ENCODE results near the gene DLGAP5.

The DLGAP5 gene

GRCh38 chr14:55141825-55142224 is 49.6 kb downstream of the DLGAP5 start:
- Mint-ChIP-seq H3K4me3 (no peak overlapping the region), H3K27ac (no peak overlapping the region), H3K9me3 (no peaks in the 10 kb centered on the region), H3K27me3 (no peaks in the 10 kb centered on the region), H3K4me1 (no peaks in the 10 kb centered on the region), H3K36me3 (no peaks in the 10 kb centered on the region)

GRCh38 chr14:55139696-55140509 is 51.5 kb downstream of the DLGAP5 start:
- no peak overlapping the region for H3K4me3 Mint-ChIP-seq
- no peaks in the 10 kb centered on the region for H3K27me3 Mint-ChIP-seq
- no peaks in the 10 kb centered on the region for H3K9me3 Mint-ChIP-seq
- no peaks in the 10 kb centered on the region for H3K36me3 Mint-ChIP-seq
- no peak overlapping the region for H3K27ac Mint-ChIP-seq
- no peaks in the 10 kb centered on the region for H3K4me1 Mint-ChIP-seq

- no peaks in the 10 kb centered on the region for H3K9me3 Mint-ChIP-seq
- H3K27ac Mint-ChIP-seq, result no peak overlapping the region
- no peaks in the 10 kb centered on the region for H3K36me3 Mint-ChIP-seq
- no peaks in the 10 kb centered on the region for H3K4me1 Mint-ChIP-seq
- no peaks in the 10 kb centered on the region for H3K27me3 Mint-ChIP-seq
- H3K4me3 Mint-ChIP-seq, result no peak overlapping the region
These were observed 52.2 kb downstream of the DLGAP5 start for GRCh38 chr14:55139141-55139540.

- Mint-ChIP-seq H3K36me3 (no peaks in the 10 kb centered on the region), H3K9me3 (no peaks in the 10 kb centered on the region), H3K4me3 (no peak overlapping the region), H3K27ac (no peak overlapping the region), H3K4me1 (no peaks in the 10 kb centered on the region), H3K27me3 (peaks cover 1% of the 10 kb centered on the region)
These were observed 53.3 kb downstream of the DLGAP5 start for GRCh38 chr14:55138091-55138490.

GRCh38 chr14:55136885-55137786 is 54.2 kb downstream of the DLGAP5 start:
- no peaks in the 10 kb centered on the region for H3K4me1 Mint-ChIP-seq
- no peak overlapping the region for H3K27ac Mint-ChIP-seq
- no peaks in the 10 kb centered on the region for H3K9me3 Mint-ChIP-seq

DNA sequence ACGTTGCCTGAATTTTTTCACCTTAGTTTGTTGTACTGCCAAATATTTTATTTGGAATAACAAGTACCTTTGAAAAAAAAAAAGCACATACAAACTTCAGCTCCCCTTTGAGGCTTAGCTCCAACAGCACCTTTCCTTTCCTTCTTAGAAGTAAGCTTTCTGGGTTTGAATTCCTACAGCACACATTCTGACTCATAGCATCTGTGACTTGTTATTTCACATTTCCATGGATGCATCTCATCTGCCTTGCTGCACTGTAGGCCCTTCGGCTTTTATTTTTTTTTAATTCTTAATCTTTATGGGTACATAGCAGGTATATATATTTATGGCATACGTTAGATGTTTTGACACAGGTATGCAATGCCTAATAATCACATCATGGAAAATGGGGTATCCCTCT is 55.1 kb downstream of the DLGAP5 start:
- Mint-ChIP-seq H3K27ac (no peak overlapping the region), H3K4me1 (no peaks in the 10 kb centered on the region), H3K9me3 (no peaks in the 10 kb centered on the region), H3K4me3 (no peak overlapping the region), H3K27me3 (peaks cover 6% of the 10 kb centered on the region), H3K36me3 (no peaks in the 10 kb centered on the region)

More at GRCh38 chr14:55136885-55137786, 54.2 kb downstream of the DLGAP5 start:
- Mint-ChIP-seq H3K36me3 (no peaks in the 10 kb centered on the region), H3K4me3 (no peak overlapping the region), H3K27me3 (peaks cover 1% of the 10 kb centered on the region)

- no peak overlapping the region for H3K27ac Mint-ChIP-seq
- no peaks in the 10 kb centered on the region for H3K9me3 Mint-ChIP-seq
- no peaks in the 10 kb centered on the region for H3K36me3 Mint-ChIP-seq
- no peak overlapping the region for H3K4me3 Mint-ChIP-seq
- H3K27me3 Mint-ChIP-seq, result peaks cover 18% of the 10 kb centered on the region
- peaks cover 7% of the 10 kb centered on the region for H3K4me1 Mint-ChIP-seq
These were observed 58.0 kb downstream of the DLGAP5 start for GRCh38 chr14:55133416-55133815.

- Mint-ChIP-seq H3K4me1 (peaks cover 7% of the 10 kb centered on the region), H3K27ac (no peak overlapping the region), H3K27me3 (peaks cover 25% of the 10 kb centered on the region), H3K9me3 (no peaks in the 10 kb centered on the region), H3K4me3 (no peak overlapping the region), H3K36me3 (no peaks in the 10 kb centered on the region)
These were observed 59.8 kb downstream of the DLGAP5 start for GRCh38 chr14:55131370-55132137.

DNA sequence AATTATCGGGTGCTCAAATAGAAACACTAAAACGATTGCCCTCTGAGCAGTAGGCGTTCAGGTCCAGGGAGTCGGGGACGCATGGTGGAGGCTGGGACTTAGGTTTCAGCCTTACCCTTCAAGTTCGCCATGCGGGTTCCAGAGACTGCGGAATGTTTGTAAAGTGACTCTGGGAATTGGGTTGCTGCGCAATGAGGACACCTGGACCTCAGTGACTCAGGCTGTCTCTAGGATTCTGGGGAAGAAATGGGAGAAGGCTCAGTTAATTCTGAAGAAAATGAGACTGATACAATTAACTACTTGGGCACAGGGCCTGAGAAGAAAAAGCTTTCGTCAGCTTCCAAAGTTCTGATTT is 61.2 kb downstream of the DLGAP5 start:
- H3K36me3 Mint-ChIP-seq, result no peaks in the 10 kb centered on the region
- no peak overlapping the region for H3K27ac Mint-ChIP-seq
- peak overlapping the region; percentile 68 for H3K4me3 Mint-ChIP-seq
- H3K4me1 Mint-ChIP-seq, result peaks cover 11% of the 10 kb centered on the region
- H3K27me3 Mint-ChIP-seq, result peaks cover 25% of the 10 kb centered on the region
- no peaks in the 10 kb centered on the region for H3K9me3 Mint-ChIP-seq

GRCh38 chr14:55129428-55130195 is 61.8 kb downstream of the DLGAP5 start:
- peak overlapping the region; percentile 68 for H3K4me3 Mint-ChIP-seq
- H3K9me3 Mint-ChIP-seq, result no peaks in the 10 kb centered on the region
- H3K36me3 Mint-ChIP-seq, result no peaks in the 10 kb centered on the region
- no peak overlapping the region for H3K27ac Mint-ChIP-seq
- H3K27me3 Mint-ChIP-seq, result peaks cover 25% of the 10 kb centered on the region
- H3K4me1 Mint-ChIP-seq, result peaks cover 14% of the 10 kb centered on the region

GRCh38 chr14:55129086-55129427 is 62.3 kb downstream of the DLGAP5 start, which contains the start of gene LGALS3:
LGALS3 (plus strand) TSS chr14:55129252; CDS start chr14:55137374, 8,122 bp downstream.
- peaks cover 14% of the 10 kb centered on the region for H3K4me1 Mint-ChIP-seq
- H3K27ac Mint-ChIP-seq, result no peak within 1 kb of the TSS
- peaks cover 25% of the 10 kb centered on the region for H3K27me3 Mint-ChIP-seq
- H3K36me3 Mint-ChIP-seq, result no peaks in the 10 kb centered on the region
- peak within 1 kb of the TSS; percentile 70 for H3K4me3 Mint-ChIP-seq
- H3K9me3 Mint-ChIP-seq, result no peaks in the 10 kb centered on the region

DNA sequence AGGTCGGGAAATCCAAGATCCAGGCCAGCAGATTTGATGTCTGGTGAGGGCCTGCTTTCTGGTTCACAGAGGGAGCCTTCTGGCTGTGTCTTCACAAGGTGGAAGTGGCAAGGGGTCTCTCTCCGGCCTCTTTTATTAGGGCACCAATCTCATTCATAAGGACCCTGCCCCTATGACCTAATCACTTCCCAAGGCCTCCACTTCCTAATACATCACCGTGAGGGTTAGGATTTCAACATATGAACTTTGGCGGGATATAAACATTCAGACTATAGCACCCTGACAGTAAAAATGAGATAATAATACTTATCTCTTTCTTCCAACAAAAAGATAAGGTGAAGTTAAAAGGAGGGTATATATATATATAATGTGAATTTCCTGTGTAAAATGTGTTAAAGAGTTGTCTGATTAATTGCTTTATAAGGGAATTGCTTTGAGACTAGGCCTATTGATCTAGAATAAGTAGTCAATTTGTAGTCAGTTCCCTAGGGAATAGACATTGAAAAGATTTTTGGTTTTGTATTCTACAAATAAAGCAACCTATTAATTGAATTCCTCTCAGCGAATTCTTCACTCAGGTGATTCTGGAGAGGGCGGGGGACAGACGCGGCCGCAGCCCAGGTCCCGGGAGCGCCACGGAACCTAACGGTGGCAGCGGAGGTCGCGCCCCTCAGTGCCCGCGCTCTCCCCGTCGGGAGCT is 62.8 kb downstream of the DLGAP5 start:
- Mint-ChIP-seq H3K4me3 (peak overlapping the region; percentile 70), H3K4me1 (peaks cover 14% of the 10 kb centered on the region), H3K27me3 (peaks cover 25% of the 10 kb centered on the region), H3K27ac (no peak overlapping the region), H3K9me3 (no peaks in the 10 kb centered on the region), H3K36me3 (no peaks in the 10 kb centered on the region)

- Mint-ChIP-seq H3K4me1 (peaks cover 14% of the 10 kb centered on the region), H3K27ac (no peak overlapping the region), H3K36me3 (no peaks in the 10 kb centered on the region), H3K4me3 (no peak overlapping the region), H3K9me3 (no peaks in the 10 kb centered on the region), H3K27me3 (peaks cover 26% of the 10 kb centered on the region)
These were observed 63.9 kb downstream of the DLGAP5 start for GRCh38 chr14:55127460-55127951.

- peaks cover 26% of the 10 kb centered on the region for H3K27me3 Mint-ChIP-seq
- H3K4me3 Mint-ChIP-seq, result no peak overlapping the region
- no peaks in the 10 kb centered on the region for H3K36me3 Mint-ChIP-seq
- H3K27ac Mint-ChIP-seq, result peak overlapping the region; percentile 38
- no peaks in the 10 kb centered on the region for H3K9me3 Mint-ChIP-seq
- H3K4me1 Mint-ChIP-seq, result peaks cover 14% of the 10 kb centered on the region
These were observed 64.4 kb downstream of the DLGAP5 start for GRCh38 chr14:55126932-55127459.
